Measurements from ENCODE around the gene VAMP7.

DNA sequence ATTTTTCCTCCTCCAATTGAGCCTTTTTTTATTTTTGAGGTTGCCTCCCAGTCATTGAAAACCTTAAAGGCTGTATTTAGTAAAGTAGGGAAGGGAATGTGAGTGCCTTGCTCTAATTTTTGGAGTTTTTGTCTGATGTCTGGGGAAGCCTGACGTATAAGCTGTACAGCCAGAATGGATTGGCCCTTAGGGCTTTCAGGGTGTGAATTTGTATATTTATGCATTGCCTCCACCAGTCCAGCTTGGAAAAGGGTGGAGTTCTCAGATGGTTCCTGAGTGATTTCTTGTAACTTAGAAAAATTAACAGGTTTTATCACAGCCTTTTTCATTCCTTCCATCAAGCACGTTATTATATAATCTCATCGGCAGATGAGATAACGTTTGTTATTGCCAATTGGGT lies 107.7 kb downstream of the VAMP7 start:
- TF ChIP-seq, protein P1, sequence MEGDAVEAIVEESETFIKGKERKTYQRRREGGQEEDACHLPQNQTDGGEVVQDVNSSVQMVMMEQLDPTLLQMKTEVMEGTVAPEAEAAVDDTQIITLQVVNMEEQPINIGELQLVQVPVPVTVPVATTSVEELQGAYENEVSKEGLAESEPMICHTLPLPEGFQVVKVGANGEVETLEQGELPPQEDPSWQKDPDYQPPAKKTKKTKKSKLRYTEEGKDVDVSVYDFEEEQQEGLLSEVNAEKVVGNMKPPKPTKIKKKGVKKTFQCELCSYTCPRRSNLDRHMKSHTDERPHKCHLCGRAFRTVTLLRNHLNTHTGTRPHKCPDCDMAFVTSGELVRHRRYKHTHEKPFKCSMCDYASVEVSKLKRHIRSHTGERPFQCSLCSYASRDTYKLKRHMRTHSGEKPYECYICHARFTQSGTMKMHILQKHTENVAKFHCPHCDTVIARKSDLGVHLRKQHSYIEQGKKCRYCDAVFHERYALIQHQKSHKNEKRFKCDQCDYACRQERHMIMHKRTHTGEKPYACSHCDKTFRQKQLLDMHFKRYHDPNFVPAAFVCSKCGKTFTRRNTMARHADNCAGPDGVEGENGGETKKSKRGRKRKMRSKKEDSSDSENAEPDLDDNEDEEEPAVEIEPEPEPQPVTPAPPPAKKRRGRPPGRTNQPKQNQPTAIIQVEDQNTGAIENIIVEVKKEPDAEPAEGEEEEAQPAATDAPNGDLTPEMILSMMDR (IDR thresholded peaks at IDR 0.05), result no peak
- no peak for TF ChIP-seq POLR2AphosphoS5 (IDR thresholded peaks at IDR 0.05)
- TF ChIP-seq POLR2A (IDR thresholded peaks at IDR 0.05), result no peak
- no peak for TF ChIP-seq EP300 (IDR thresholded peaks at IDR 0.05; ENCODE audit: low read depth)

Data from transverse colon (tissue), 4 donors.